HepG2 (cell line): ENCODE measurements around the gene C6orf136. TPM values are rescaled to one million over a fixed set of nuclear protein-coding genes. Genes with fewer than 3 reads are reported as not detected.

Experiments used
- HNRNPUL1 ChIP-seq: fragments of 200-400 bp; formaldehyde crosslinking; IDR thresholded peaks from 2 replicates; pipeline ENCODE4 v1.6.1; 2017; ENCODE audit warnings: low read depth, mild to moderate bottlenecking, low read length, moderate library complexity
- KAT8 ChIP-seq: IDR thresholded peaks from 2 replicates; pipeline ENCODE4 v1.6.1; 2016; ENCODE audit warnings: missing genetic modification reagents, missing compliant biosample characterization
- MAFK ChIP-seq, 2 experiments: IDR thresholded peaks in 1 of 2; conservative IDR thresholded peaks in 1 of 2; 2 replicates each; pipeline ENCODE4 v1.6.1; 2011; ENCODE audit warnings: improper control_type of control experiment in 2 of 2, low read length in 2 of 2
- ONECUT2 ChIP-seq: sonication (generic); formaldehyde crosslinking; IDR thresholded peaks from 2 replicates; pipeline ENCODE4 v1.4.0; 2020; ENCODE audit warnings: missing genetic modification reagents
- PLRG1 ChIP-seq: fragments of 450-650 bp; conservative IDR thresholded peaks from 2 replicates; pipeline ENCODE4 v1.6.1; 2016
- SMC3 ChIP-seq: IDR thresholded peaks from 2 replicates; pipeline ENCODE4 v1.6.1; 2011; ENCODE audit warnings: low read length, improper control_type of control experiment
- THAP11 ChIP-seq: IDR thresholded peaks from 2 replicates; pipeline ENCODE4 v1.6.1; 2016; ENCODE audit warnings: missing biosample characterization, missing genetic modification reagents
- ZFP41 ChIP-seq: sonication (generic); formaldehyde crosslinking; IDR thresholded peaks from 2 replicates; pipeline ENCODE4 v1.4.0; 2020; ENCODE audit warnings: mild to moderate bottlenecking, missing genetic modification reagents, borderline replicate concordance
- ZNF557 ChIP-seq: sonication (generic); formaldehyde crosslinking; IDR thresholded peaks from 2 replicates; pipeline ENCODE4 v1.4.0; 2020; ENCODE audit warnings: missing genetic modification reagents
- ZNF569 ChIP-seq: sonication (generic); formaldehyde crosslinking; IDR thresholded peaks from 2 replicates; pipeline ENCODE4 v1.5.0; 2020; ENCODE audit warnings: mild to moderate bottlenecking, missing genetic modification reagents, moderate library complexity, borderline replicate concordance
- ZSCAN30 ChIP-seq: sonication (generic); formaldehyde crosslinking; IDR thresholded peaks from 2 replicates; pipeline ENCODE4 v1.5.0; 2020; ENCODE audit warnings: mild to moderate bottlenecking, missing genetic modification reagents
- polyA plus RNA-seq, 8 experiments: library from polyadenylated mRNA; depleted of rRNA in 3 of 8; stranded (reverse) in 7 of 8; unstranded in 1 of 8; fragments of >200 nt; fragmentation: Illumina TruSeq in 4 of 8; extraction: Trizol in 4 of 8; gene quantifications; 2 replicates each; pipeline versions ENCODE4 v1.2.1 to v1.2.3, GENCODE V29; 2011 to 2016; ENCODE audit warnings: low read depth in 4 of 8, missing spikeins in 1 of 8, mixed read lengths in 1 of 8; ENCODE audit not compliant: insufficient read depth in 1 of 8
- total RNA-seq, 5 experiments: library from RNA; depleted of rRNA; stranded (reverse); fragments of >200 nt; fragmentation: Illumina TruSeq; extraction: Trizol; gene quantifications; 2 replicates each; pipeline ENCODE4 v1.2.3, GENCODE V29; 2016; ENCODE audit warnings: low read depth in 1 of 5
- TF ChIP-seq, protein P1 (sequence below): sonication (generic); formaldehyde crosslinking; IDR thresholded peaks from 2 replicates; pipeline ENCODE4 v1.5.0; 2020; ENCODE audit warnings: missing genetic modification reagents, mild to moderate bottlenecking, borderline replicate concordance
- TF ChIP-seq, protein P2 (sequence below), 2 experiments: sonication (generic) in 1 of 2; formaldehyde crosslinking in 1 of 2; IDR thresholded peaks; 2 replicates each; pipeline versions ENCODE4 v1.6.1 to v1.9.0; 2014 to 2022; ENCODE audit warnings: antibody characterized with exemption in 1 of 2, borderline replicate concordance in 1 of 2, inconsistent platforms in 1 of 2, low read depth in 1 of 2, missing genetic modification reagents in 1 of 2
- TF ChIP-seq, protein P3 (sequence below): sonication (generic); formaldehyde crosslinking; IDR thresholded peaks from 2 replicates; pipeline ENCODE4 v1.4.0; 2020; ENCODE audit warnings: missing genetic modification reagents

The C6orf136 gene
- total and polyA plus RNA-seq, 2 of the 13 experiments (the other 11 are each of a cell fraction or from before 2014, with no cell fraction given), result 12.0 to 26.2 TPM

DNA sequence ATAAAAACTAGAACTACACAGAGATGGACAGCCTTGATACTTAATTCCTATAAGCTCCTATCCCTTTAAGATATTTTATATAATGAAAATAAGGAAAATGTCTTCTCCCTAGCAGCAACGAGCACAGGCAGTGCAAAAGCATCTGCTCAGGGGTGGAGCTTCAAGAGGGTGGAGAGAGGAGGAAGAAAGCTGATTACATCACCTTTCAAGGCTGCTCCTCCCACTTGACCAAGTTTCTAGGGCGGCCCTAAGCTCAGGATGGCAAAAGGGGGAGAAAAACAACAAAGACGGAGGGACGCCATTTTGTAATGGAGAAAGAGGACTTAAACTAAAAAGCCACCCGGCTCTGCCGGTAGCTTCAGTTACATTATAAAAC, 32.1 kb upstream of the C6orf136 start (continued):
- TF ChIP-seq, protein P1, sequence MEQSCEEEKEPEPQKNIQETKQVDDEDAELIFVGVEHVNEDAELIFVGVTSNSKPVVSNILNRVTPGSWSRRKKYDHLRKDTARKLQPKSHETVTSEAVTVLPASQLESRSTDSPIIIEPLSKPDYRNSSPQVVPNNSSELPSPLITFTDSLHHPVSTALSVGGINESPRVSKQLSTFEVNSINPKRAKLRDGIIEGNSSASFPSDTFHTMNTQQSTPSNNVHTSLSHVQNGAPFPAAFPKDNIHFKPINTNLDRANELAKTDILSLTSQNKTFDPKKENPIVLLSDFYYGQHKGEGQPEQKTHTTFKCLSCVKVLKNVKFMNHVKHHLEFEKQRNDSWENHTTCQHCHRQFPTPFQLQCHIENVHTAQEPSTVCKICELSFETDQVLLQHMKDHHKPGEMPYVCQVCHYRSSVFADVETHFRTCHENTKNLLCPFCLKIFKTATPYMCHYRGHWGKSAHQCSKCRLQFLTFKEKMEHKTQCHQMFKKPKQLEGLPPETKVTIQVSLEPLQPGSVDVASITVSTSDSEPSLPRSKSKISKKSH (CRISPR knock-in tag), result no peak
- no peak for TF ChIP-seq HNRNPUL1
- TF ChIP-seq ZNF557 (CRISPR knock-in tag), result no peak
- TF ChIP-seq ZNF569, result 0 out of 2 replicates have a peak, but pooled peaks have one; percentile 6
- peak; percentile 78 for TF ChIP-seq THAP11
- no peak for TF ChIP-seq MAFK (conservative IDR thresholded peaks at IDR 0.05 in 1 of 2, IDR thresholded peaks at IDR 0.05 in 1 of 2; ENCODE audit: low read length in 2 of 2)
- no peak for TF ChIP-seq ONECUT2 (CRISPR knock-in tag)
- TF ChIP-seq ZSCAN30, result no peak
- TF ChIP-seq, protein P2, sequence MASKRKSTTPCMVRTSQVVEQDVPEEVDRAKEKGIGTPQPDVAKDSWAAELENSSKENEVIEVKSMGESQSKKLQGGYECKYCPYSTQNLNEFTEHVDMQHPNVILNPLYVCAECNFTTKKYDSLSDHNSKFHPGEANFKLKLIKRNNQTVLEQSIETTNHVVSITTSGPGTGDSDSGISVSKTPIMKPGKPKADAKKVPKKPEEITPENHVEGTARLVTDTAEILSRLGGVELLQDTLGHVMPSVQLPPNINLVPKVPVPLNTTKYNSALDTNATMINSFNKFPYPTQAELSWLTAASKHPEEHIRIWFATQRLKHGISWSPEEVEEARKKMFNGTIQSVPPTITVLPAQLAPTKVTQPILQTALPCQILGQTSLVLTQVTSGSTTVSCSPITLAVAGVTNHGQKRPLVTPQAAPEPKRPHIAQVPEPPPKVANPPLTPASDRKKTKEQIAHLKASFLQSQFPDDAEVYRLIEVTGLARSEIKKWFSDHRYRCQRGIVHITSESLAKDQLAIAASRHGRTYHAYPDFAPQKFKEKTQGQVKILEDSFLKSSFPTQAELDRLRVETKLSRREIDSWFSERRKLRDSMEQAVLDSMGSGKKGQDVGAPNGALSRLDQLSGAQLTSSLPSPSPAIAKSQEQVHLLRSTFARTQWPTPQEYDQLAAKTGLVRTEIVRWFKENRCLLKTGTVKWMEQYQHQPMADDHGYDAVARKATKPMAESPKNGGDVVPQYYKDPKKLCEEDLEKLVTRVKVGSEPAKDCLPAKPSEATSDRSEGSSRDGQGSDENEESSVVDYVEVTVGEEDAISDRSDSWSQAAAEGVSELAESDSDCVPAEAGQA (IDR thresholded peaks at IDR 0.05; ENCODE audit: low read depth), result peak; percentile 50; the same call in 1 of the 2 replicates
- TF ChIP-seq, protein P2 (CRISPR knock-in tag; IDR thresholded peaks at IDR 0.05; ENCODE audit: borderline replicate concordance), result no peak
- TF ChIP-seq ZFP41 (CRISPR knock-in tag), result no peak
- TF ChIP-seq SMC3, result peak; percentile 30; the same call in 1 of the 2 replicates
- TF ChIP-seq PLRG1, result no peak
- peak; percentile 73; the same call in 1 of the 2 replicates for TF ChIP-seq KAT8 (CRISPR knock-in tag)
- TF ChIP-seq, protein P3, sequence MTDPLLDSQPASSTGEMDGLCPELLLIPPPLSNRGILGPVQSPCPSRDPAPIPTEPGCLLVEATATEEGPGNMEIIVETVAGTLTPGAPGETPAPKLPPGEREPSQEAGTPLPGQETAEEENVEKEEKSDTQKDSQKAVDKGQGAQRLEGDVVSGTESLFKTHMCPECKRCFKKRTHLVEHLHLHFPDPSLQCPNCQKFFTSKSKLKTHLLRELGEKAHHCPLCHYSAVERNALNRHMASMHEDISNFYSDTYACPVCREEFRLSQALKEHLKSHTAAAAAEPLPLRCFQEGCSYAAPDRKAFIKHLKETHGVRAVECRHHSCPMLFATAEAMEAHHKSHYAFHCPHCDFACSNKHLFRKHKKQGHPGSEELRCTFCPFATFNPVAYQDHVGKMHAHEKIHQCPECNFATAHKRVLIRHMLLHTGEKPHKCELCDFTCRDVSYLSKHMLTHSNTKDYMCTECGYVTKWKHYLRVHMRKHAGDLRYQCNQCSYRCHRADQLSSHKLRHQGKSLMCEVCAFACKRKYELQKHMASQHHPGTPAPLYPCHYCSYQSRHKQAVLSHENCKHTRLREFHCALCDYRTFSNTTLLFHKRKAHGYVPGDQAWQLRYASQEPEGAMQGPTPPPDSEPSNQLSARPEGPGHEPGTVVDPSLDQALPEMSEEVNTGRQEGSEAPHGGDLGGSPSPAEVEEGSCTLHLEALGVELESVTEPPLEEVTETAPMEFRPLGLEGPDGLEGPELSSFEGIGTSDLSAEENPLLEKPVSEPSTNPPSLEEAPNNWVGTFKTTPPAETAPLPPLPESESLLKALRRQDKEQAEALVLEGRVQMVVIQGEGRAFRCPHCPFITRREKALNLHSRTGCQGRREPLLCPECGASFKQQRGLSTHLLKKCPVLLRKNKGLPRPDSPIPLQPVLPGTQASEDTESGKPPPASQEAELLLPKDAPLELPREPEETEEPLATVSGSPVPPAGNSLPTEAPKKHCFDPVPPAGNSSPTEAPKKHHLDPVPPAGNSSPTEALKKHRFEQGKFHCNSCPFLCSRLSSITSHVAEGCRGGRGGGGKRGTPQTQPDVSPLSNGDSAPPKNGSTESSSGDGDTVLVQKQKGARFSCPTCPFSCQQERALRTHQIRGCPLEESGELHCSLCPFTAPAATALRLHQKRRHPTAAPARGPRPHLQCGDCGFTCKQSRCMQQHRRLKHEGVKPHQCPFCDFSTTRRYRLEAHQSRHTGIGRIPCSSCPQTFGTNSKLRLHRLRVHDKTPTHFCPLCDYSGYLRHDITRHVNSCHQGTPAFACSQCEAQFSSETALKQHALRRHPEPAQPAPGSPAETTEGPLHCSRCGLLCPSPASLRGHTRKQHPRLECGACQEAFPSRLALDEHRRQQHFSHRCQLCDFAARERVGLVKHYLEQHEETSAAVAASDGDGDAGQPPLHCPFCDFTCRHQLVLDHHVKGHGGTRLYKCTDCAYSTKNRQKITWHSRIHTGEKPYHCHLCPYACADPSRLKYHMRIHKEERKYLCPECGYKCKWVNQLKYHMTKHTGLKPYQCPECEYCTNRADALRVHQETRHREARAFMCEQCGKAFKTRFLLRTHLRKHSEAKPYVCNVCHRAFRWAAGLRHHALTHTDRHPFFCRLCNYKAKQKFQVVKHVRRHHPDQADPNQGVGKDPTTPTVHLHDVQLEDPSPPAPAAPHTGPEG (CRISPR knock-in tag), result 0 out of 2 replicates have a peak, but pooled peaks have one; percentile 10
